ENCODE data around the gene SELP.

DNA sequence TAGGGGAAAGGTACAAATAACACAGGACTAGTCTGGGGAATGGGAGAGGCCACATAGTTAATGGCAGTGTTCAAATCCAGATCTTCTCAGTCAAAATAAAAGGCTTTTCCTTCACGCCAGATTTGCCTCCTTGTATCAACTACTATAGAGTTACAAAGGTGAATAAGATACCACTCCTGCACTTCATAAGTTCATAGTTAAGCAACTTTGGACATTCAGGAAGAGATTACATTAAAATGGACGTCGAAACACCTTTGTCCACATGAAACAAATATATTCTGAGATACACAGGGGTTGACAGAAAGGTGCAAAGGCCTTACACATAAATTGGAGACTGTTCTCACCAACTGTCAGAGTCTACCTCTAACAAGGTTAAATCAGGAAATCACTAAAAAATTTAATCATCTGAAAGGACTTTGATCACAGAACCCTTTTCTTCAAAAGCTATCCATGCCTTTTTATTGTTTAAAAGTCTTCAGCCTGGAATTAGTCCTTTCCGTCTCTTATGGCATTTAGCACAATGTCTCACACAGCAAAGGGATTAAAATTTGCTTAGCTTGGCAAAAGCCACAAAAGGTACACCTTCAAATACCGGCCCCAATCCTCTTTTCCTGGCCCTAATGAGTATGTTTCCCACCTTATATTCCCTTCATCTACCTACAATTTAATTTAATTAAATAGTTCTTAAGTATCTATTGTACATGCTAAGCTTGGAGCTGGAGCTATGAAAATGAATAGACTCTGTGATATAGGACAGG, 51.8 kb downstream of the SELP start:
- TF ChIP-seq, protein P1, sequence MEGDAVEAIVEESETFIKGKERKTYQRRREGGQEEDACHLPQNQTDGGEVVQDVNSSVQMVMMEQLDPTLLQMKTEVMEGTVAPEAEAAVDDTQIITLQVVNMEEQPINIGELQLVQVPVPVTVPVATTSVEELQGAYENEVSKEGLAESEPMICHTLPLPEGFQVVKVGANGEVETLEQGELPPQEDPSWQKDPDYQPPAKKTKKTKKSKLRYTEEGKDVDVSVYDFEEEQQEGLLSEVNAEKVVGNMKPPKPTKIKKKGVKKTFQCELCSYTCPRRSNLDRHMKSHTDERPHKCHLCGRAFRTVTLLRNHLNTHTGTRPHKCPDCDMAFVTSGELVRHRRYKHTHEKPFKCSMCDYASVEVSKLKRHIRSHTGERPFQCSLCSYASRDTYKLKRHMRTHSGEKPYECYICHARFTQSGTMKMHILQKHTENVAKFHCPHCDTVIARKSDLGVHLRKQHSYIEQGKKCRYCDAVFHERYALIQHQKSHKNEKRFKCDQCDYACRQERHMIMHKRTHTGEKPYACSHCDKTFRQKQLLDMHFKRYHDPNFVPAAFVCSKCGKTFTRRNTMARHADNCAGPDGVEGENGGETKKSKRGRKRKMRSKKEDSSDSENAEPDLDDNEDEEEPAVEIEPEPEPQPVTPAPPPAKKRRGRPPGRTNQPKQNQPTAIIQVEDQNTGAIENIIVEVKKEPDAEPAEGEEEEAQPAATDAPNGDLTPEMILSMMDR (conservative IDR thresholded peaks at IDR 0.05; ENCODE audit: low read length) = no peak
- TF ChIP-seq EZH2phosphoT487 (IDR thresholded peaks at IDR 0.05; ENCODE audit: borderline replicate concordance) = no peak
